C4-2B (cell line): Measurements from ENCODE around the gene AGK.

Experiments
- CTCF ChIP-seq: fragments of 450-650 bp; conservative IDR thresholded peaks from 2 replicates; pipeline ENCODE4 v1.5.1; 2017; ENCODE audit warnings: mild to moderate bottlenecking
- ZFX ChIP-seq: fragments of 450-650 bp; IDR thresholded peaks from 2 replicates; pipeline ENCODE4 v1.6.1; 2017

GRCh38 chr7:141571059-141571458 is 19.8 kb downstream of the AGK start:
- TF ChIP-seq CTCF (no peak), ZFX (no peak)
